Chondrocyte (in vitro differentiated cells): ENCODE measurements around the gene SPAG5. TPM values are rescaled to one million over a fixed set of nuclear protein-coding genes. Genes with fewer than 3 reads are reported as not detected.
"Not testable (repeated sequence)": the region's sequence is repeated elsewhere in the genome, so short reads cannot be mapped to it uniquely, and the experiment has no call there.

Source experiments
- DNase-seq: peaks from one replicate; pipeline ENCODE4 v3.0.0; 2021; ENCODE audit warnings: mixed read lengths, low spot score
- H3K27ac Mint-ChIP-seq: one replicate; pipeline ENCODE4 v1.8.0; 2021; ENCODE audit warnings: mild to moderate bottlenecking, moderate library complexity, mixed read lengths; ENCODE audit not compliant: unreplicated experiment
- H3K27me3 Mint-ChIP-seq: 2 replicates; pipeline ENCODE4 v1.8.0; 2021; ENCODE audit warnings: low read depth, mixed read lengths
- H3K36me3 Mint-ChIP-seq: 2 replicates; pipeline ENCODE4 v1.8.0; 2021; ENCODE audit warnings: low read depth, mixed read lengths
- H3K4me1 Mint-ChIP-seq: 2 replicates; pipeline ENCODE4 v1.8.0; 2021; ENCODE audit warnings: low read depth, mild to moderate bottlenecking, mixed read lengths
- H3K4me3 Mint-ChIP-seq: one replicate; pipeline ENCODE4 v1.8.0; 2021; ENCODE audit warnings: mild to moderate bottlenecking, moderate library complexity, mixed read lengths; ENCODE audit not compliant: unreplicated experiment
- H3K9me3 Mint-ChIP-seq: 2 replicates; pipeline ENCODE4 v1.8.0; 2021; ENCODE audit warnings: low read depth, mixed read lengths
- total RNA-seq: library from RNA; stranded (reverse); gene quantifications from 3 replicates; pipeline ENCODE4 v1.2.1, GENCODE V29; 2021
- TF ChIP-seq, protein P1 (sequence below): fragments of 200-600 bp; sonication (generic); IDR thresholded peaks from 2 replicates; pipeline ENCODE4 v1.5.0; 2021; ENCODE audit warnings: antibody characterized with exemption, mild to moderate bottlenecking, moderate library complexity

SPAG5 gene
- total RNA-seq, 1 donor from 2014 or later, result 12.9 TPM

GRCh38 chr17:28610376-28610775, 11.6 kb upstream of the SPAG5 start:
- TF ChIP-seq, protein P1, sequence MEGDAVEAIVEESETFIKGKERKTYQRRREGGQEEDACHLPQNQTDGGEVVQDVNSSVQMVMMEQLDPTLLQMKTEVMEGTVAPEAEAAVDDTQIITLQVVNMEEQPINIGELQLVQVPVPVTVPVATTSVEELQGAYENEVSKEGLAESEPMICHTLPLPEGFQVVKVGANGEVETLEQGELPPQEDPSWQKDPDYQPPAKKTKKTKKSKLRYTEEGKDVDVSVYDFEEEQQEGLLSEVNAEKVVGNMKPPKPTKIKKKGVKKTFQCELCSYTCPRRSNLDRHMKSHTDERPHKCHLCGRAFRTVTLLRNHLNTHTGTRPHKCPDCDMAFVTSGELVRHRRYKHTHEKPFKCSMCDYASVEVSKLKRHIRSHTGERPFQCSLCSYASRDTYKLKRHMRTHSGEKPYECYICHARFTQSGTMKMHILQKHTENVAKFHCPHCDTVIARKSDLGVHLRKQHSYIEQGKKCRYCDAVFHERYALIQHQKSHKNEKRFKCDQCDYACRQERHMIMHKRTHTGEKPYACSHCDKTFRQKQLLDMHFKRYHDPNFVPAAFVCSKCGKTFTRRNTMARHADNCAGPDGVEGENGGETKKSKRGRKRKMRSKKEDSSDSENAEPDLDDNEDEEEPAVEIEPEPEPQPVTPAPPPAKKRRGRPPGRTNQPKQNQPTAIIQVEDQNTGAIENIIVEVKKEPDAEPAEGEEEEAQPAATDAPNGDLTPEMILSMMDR, result no peak

GRCh38 chr17:28604031-28604430, 5.2 kb upstream of the SPAG5 start:
- H3K27ac Mint-ChIP-seq, H3K36me3 Mint-ChIP-seq, H3K4me3 Mint-ChIP-seq, H3K9me3 Mint-ChIP-seq, DNase-seq, H3K4me1 Mint-ChIP-seq, H3K27me3 Mint-ChIP-seq: not testable (repeated sequence)

More at GRCh38 chr17:28610376-28610775, 11.6 kb upstream of the SPAG5 start:
- no peaks in the 10 kb centered on the region for H3K27me3 Mint-ChIP-seq
- DNase-seq, result no peak
- H3K27ac Mint-ChIP-seq, result no peak overlapping the region
- H3K9me3 Mint-ChIP-seq, result no peaks in the 10 kb centered on the region
- no peaks in the 10 kb centered on the region for H3K4me1 Mint-ChIP-seq
- H3K4me3 Mint-ChIP-seq, result no peak overlapping the region
- peaks cover 11% of the 10 kb centered on the region for H3K36me3 Mint-ChIP-seq

GRCh38 chr17:28599311-28600184, 723 bp upstream of the SPAG5 start:
- DNase-seq, result no peak
- no peaks in the 10 kb centered on the region for H3K9me3 Mint-ChIP-seq
- H3K27ac Mint-ChIP-seq, result peak overlapping the region; percentile 97

DNA sequence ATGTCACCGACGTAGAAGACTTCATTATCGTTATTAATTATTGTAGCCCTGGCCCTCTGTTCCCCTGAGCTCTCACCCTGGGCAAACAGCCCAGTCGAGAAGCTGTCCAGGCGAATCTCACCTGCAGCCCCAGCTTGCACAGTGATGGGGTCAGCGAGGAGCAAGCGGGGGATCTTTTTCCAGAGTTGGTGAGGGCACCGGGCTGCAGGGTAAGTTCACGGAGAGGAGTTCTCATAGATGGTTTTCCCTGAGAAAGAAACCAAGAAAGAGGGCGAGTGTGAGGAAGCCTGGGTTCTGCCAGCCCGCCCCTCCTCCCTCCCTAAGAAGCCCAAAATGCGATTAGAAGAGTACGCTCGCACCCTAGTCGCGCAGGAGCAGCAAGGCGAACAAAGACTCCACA, 436 bp downstream of the SPAG5 start:
- peak overlapping the region; percentile 97 for H3K27ac Mint-ChIP-seq
- no peaks in the 10 kb centered on the region for H3K36me3 Mint-ChIP-seq
- no peaks in the 10 kb centered on the region for H3K27me3 Mint-ChIP-seq
- no peak for DNase-seq
- peak overlapping the region; percentile 86 for H3K4me3 Mint-ChIP-seq
- no peaks in the 10 kb centered on the region for H3K9me3 Mint-ChIP-seq
- peaks cover 21% of the 10 kb centered on the region for H3K4me1 Mint-ChIP-seq
- TF ChIP-seq, protein P1, result no peak

More at GRCh38 chr17:28599311-28600184, 723 bp upstream of the SPAG5 start:
- Mint-ChIP-seq H3K4me3 (peak overlapping the region; percentile 86), H3K27me3 (no peaks in the 10 kb centered on the region), H3K4me1 (peaks cover 21% of the 10 kb centered on the region), H3K36me3 (no peaks in the 10 kb centered on the region)
- TF ChIP-seq, protein P1, result no peak

DNA sequence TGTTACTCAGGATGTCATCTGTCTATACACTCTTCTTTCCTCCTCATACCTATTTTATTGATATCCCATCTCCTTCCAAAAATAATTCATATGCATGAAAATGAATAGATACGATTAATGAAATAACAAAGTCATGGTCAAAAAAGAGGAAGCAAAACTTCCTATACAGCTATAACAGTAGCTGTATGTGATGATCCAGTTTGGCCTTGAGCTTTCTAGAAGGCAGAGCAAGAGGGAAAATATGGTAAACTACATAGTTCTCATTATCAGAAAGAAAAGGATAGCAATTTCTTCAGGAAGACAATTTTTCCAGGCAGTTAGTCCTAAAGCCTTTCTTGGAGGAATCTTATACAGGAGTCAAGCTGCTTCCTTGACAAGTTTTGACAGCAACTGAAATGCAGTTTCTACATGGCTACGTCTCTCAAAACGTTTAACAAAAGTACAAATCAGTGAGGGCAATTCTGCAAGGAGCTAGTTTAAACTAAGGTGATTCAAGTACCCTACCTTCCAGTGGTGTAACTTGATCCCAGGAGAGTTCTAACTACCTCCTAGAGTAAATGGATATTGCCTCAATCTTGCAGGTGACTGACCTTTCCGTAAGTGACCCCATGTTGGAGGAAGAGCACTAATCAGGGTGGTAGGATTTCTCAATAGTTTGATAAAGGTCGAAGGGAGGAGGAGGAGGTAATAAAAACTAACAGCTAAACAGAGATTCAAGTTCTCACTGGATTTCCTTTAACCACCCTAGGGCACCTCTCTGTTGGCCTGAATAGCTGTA, 1.0 kb downstream of the SPAG5 start:
- Mint-ChIP-seq H3K9me3 (no peaks in the 10 kb centered on the region), H3K4me3 (peak overlapping the region; percentile 86), H3K27me3 (no peaks in the 10 kb centered on the region), H3K4me1 (peaks cover 21% of the 10 kb centered on the region), H3K36me3 (no peaks in the 10 kb centered on the region), H3K27ac (no peak overlapping the region)
- DNase-seq, result no peak
- TF ChIP-seq, protein P1, result no peak
